ENCODE data around the gene ZNF804A.

The ZNF804A gene

GRCh38 chr2:184610891-184611290 lies 12.6 kb downstream of the ZNF804A start:
- no peak for DNase-seq (ENCODE audit: low read depth in 2 of 2, low spot score in 1 of 2)

GRCh38 chr2:184611361-184612085 lies 13.2 kb downstream of the ZNF804A start:
- DNase-seq (ENCODE audit: low read depth in 2 of 2, low spot score in 1 of 2) = no peak

- DNase-seq (ENCODE audit: low read depth in 2 of 2, low spot score in 1 of 2) = no peak
These were observed 22.0 kb downstream of the ZNF804A start for GRCh38 chr2:184620367-184620766.

GRCh38 chr2:184624311-184624710 lies 26.0 kb downstream of the ZNF804A start:
- no peak for DNase-seq (ENCODE audit: low read depth in 2 of 2, low spot score in 1 of 2)

GRCh38 chr2:184628051-184628450 lies 29.7 kb downstream of the ZNF804A start:
- no peak for DNase-seq (ENCODE audit: low read depth in 2 of 2, low spot score in 1 of 2)

- DNase-seq (ENCODE audit: low read depth in 2 of 2, low spot score in 1 of 2) = no peak
These were observed 35.4 kb downstream of the ZNF804A start for GRCh38 chr2:184633726-184634125.

- DNase-seq (ENCODE audit: low read depth in 2 of 2, low spot score in 1 of 2) = no peak
These were observed 39.5 kb downstream of the ZNF804A start for GRCh38 chr2:184637781-184638180.

- no peak for DNase-seq (ENCODE audit: low read depth in 2 of 2, low spot score in 1 of 2)
These were observed 46.4 kb downstream of the ZNF804A start for GRCh38 chr2:184644685-184645084.

GRCh38 chr2:184646177-184646576 lies 47.8 kb downstream of the ZNF804A start:
- DNase-seq (ENCODE audit: low read depth in 2 of 2, low spot score in 1 of 2) = no peak

- no peak for DNase-seq (ENCODE audit: low read depth in 2 of 2, low spot score in 1 of 2)
These were observed 48.3 kb downstream of the ZNF804A start for GRCh38 chr2:184646593-184646992.

- no peak for DNase-seq (ENCODE audit: low read depth in 2 of 2, low spot score in 1 of 2)
These were observed 56.6 kb downstream of the ZNF804A start for GRCh38 chr2:184654945-184655344.

- no peak for DNase-seq (ENCODE audit: low read depth in 2 of 2, low spot score in 1 of 2)
These were observed 78.8 kb downstream of the ZNF804A start for GRCh38 chr2:184677171-184677570.

- DNase-seq (ENCODE audit: low read depth in 2 of 2, low spot score in 1 of 2) = no peak
These were observed 81.1 kb downstream of the ZNF804A start for GRCh38 chr2:184679219-184680018.

GRCh38 chr2:184680825-184681224 lies 82.5 kb downstream of the ZNF804A start:
- no peak for DNase-seq (ENCODE audit: low read depth in 2 of 2, low spot score in 1 of 2)

- no peak for DNase-seq (ENCODE audit: low read depth in 2 of 2, low spot score in 1 of 2)
These were observed 83.5 kb downstream of the ZNF804A start for GRCh38 chr2:184681642-184682321.

GRCh38 chr2:184683911-184684310 lies 85.6 kb downstream of the ZNF804A start:
- DNase-seq (ENCODE audit: low read depth in 2 of 2, low spot score in 1 of 2) = no peak

- DNase-seq (ENCODE audit: low read depth in 2 of 2, low spot score in 1 of 2) = no peak
These were observed 87.9 kb downstream of the ZNF804A start for GRCh38 chr2:184685999-184686841.

GRCh38 chr2:184689638-184690037 lies 91.3 kb downstream of the ZNF804A start:
- no peak for DNase-seq (ENCODE audit: low read depth in 2 of 2, low spot score in 1 of 2)

- no peak for DNase-seq (ENCODE audit: low read depth in 2 of 2, low spot score in 1 of 2)
These were observed 93.9 kb downstream of the ZNF804A start for GRCh38 chr2:184692141-184692734.

- DNase-seq (ENCODE audit: low read depth in 2 of 2, low spot score in 1 of 2) = no peak
These were observed 98.3 kb downstream of the ZNF804A start for GRCh38 chr2:184696644-184697043.

- DNase-seq (ENCODE audit: low read depth in 2 of 2, low spot score in 1 of 2) = no peak
These were observed 100.1 kb downstream of the ZNF804A start for GRCh38 chr2:184698476-184698875.
